Measurements from ENCODE around the gene TRIP4.

- TF ChIP-seq CBX5 (IDR thresholded peaks at IDR 0.05; ENCODE audit: low read depth, low read length) (no peak), CEBPB (IDR thresholded peaks at IDR 0.05; ENCODE audit: low read depth, low read length) (no peak), TAF7 (optimal IDR thresholded peaks at IDR 0.05; ENCODE audit: borderline replicate concordance, low read depth, low read length) (no peak)
These were observed 31.5 kb upstream of the TRIP4 start, which contains the start of gene CSNK1G1 for GRCh38 chr15:64355944-64356709.
